Measurements from ENCODE around the gene SNX8. TPM values are rescaled to one million over a fixed set of nuclear protein-coding genes. Genes with fewer than 3 reads are reported as not detected.

SNX8 gene
- total RNA-seq, 2 experiments from 2014 or later, result 12.1 to 42.0 TPM

DNA sequence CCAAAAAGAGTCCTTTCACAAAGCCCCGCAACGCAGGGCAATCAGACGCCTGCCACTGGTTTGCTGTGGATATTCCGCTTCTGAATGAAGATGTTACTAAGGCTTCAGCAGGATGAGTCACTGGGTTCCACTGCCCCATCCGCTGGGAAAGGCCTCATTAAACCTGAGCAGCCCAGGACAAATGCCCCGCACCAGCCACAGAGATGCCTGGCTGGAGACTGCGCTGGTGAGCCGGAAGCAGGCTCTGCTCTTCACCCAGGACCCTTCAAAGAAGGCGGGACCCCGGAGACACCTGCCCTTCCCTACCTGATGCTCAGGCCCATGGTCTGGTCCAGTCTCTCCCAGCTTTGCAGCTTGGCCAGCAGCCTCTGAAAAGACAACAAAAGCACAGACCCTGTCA, 101.3 kb downstream of the SNX8 start:
- no peaks in the 10 kb centered on the region for H3K4me1 ChIP-seq (ENCODE audit: insufficient read depth, low read length, poor library complexity, severe bottlenecking)
- no peaks in the 10 kb centered on the region for H4K20me1 ChIP-seq (ENCODE audit: insufficient read depth, low read length)
- H3K4me3 ChIP-seq (ENCODE audit: low read depth, low read length, poor library complexity, severe bottlenecking), result no peak overlapping the region
- no peaks in the 10 kb centered on the region for H3K9me2 ChIP-seq (ENCODE audit: insufficient read depth, low read length)
- H3K9me3 ChIP-seq (ENCODE audit: low read length), result no peaks in the 10 kb centered on the region
- ChIA-PET POLR2A (no interaction called here), CTCF (ENCODE audit: unreplicated experiment) (no interaction called here)
- BruUV-seq (replicated peaks), result no TSS peak
- TF ChIP-seq, protein P1, sequence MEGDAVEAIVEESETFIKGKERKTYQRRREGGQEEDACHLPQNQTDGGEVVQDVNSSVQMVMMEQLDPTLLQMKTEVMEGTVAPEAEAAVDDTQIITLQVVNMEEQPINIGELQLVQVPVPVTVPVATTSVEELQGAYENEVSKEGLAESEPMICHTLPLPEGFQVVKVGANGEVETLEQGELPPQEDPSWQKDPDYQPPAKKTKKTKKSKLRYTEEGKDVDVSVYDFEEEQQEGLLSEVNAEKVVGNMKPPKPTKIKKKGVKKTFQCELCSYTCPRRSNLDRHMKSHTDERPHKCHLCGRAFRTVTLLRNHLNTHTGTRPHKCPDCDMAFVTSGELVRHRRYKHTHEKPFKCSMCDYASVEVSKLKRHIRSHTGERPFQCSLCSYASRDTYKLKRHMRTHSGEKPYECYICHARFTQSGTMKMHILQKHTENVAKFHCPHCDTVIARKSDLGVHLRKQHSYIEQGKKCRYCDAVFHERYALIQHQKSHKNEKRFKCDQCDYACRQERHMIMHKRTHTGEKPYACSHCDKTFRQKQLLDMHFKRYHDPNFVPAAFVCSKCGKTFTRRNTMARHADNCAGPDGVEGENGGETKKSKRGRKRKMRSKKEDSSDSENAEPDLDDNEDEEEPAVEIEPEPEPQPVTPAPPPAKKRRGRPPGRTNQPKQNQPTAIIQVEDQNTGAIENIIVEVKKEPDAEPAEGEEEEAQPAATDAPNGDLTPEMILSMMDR (conservative IDR thresholded peaks at IDR 0.05; ENCODE audit: low read length), result no peak
- no peak for TF ChIP-seq EZH2phosphoT487 (IDR thresholded peaks at IDR 0.05; ENCODE audit: borderline replicate concordance, low read depth, low read length)
- intact Hi-C loops (cut with micrococcal nuclease; ENCODE audit: unreplicated experiment), result no loop called here
- H3K27ac ChIP-seq (ENCODE audit: low read depth, low read length, poor library complexity, severe bottlenecking), result no peak overlapping the region
- H3K36me3 ChIP-seq (ENCODE audit: insufficient read depth, low read length), result peaks cover 89% of the 10 kb centered on the region
- no peak overlapping the region for H3K4me2 ChIP-seq (ENCODE audit: low read length)
- no peak overlapping the region for H2AFZ ChIP-seq (ENCODE audit: low read length)
- DNase-seq (ENCODE audit: low spot score), result no peak
- no peaks in the 10 kb centered on the region for H3K79me2 ChIP-seq (ENCODE audit: insufficient read depth, low read depth, low read length)

DNA sequence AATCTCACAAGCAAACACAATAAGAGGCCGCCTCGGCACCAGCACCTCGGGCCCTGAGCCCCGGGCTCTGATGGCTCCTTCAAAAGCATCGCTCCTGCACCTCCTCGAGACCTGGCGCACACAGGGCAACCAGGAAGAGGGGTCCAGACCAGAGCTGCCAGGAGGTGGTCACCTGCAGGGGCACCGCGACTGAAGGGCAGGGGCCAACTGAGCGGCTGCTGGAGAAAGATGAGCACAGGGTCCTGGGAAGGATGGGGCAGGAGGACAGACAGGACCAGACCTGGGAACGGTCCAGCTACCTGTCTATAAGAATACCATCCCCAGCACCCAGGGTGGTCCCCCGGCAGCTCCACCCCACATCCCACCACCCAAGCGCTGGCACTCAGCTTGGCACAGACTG, 102.3 kb downstream of the SNX8 start:
- peaks cover 88% of the 10 kb centered on the region for H3K36me3 ChIP-seq (ENCODE audit: insufficient read depth, low read length)

DNA sequence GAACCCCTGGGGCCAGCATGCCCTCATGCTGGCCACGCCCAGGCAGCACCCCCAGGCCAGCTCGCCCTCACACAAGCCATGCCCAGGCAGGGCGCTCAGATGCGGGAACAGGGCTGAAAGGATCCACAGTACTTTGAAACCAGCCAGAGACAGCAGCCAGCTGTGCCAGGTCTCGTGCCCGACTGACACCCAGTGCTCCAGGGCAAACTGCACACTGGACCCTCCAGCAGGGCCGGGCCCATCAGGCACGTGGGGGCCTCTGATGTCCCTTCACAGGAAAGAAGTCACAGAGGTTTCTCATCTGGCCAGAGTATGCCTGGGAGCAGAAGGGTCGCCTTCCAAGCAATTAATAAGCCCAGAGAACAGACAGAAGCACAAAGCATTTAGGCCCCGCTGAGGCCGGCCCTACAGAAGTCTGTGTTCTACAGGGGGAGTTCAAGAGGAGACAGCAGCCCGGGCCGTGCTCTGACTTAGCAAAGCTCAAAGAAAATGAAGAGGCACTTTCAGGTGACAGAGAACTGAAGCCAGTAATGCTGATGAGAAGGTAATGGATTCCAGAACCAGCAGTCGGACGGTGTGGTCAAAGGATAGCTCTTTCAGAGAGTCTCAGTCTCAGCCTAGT, 102.9 kb downstream of the SNX8 start:
- intact Hi-C loops (cut with micrococcal nuclease; ENCODE audit: unreplicated experiment), result no loop called here
- CTCF ChIA-PET (ENCODE audit: unreplicated experiment), result interaction anchor here (0.9 kb wide), 1 partner anchor 112 kb away, joined by 3 read pairs; no protein-coding TSS in a partner anchor
- no peak for TF ChIP-seq EZH2phosphoT487 (IDR thresholded peaks at IDR 0.05; ENCODE audit: borderline replicate concordance, low read depth, low read length)
- TF ChIP-seq, protein P1 (conservative IDR thresholded peaks at IDR 0.05; ENCODE audit: low read length), result no peak

More for the DNA sequence above, 102.3 kb downstream of the SNX8 start:
- no peaks in the 10 kb centered on the region for H4K20me1 ChIP-seq (ENCODE audit: insufficient read depth, low read length)
- no peaks in the 10 kb centered on the region for H3K4me1 ChIP-seq (ENCODE audit: insufficient read depth, low read length, poor library complexity, severe bottlenecking)
- no peak overlapping the region for H3K27ac ChIP-seq (ENCODE audit: low read depth, low read length, poor library complexity, severe bottlenecking)
- TF ChIP-seq, protein P1 (conservative IDR thresholded peaks at IDR 0.05; ENCODE audit: low read length), result no peak
- no peak for TF ChIP-seq EZH2phosphoT487 (IDR thresholded peaks at IDR 0.05; ENCODE audit: borderline replicate concordance, low read depth, low read length)
- no peaks in the 10 kb centered on the region for H3K9me3 ChIP-seq (ENCODE audit: low read length)
- no peak for DNase-seq (ENCODE audit: low spot score)
- POLR2A ChIA-PET, result no interaction called here
- H3K9me2 ChIP-seq (ENCODE audit: insufficient read depth, low read length), result no peaks in the 10 kb centered on the region
- CTCF ChIA-PET (ENCODE audit: unreplicated experiment), result interaction anchor here (0.9 kb wide), 1 partner anchor 113 kb away, joined by 3 read pairs; no protein-coding TSS in a partner anchor
- BruUV-seq (replicated peaks), result no TSS peak
- no peaks in the 10 kb centered on the region for H3K79me2 ChIP-seq (ENCODE audit: insufficient read depth, low read depth, low read length)
- intact Hi-C loops (cut with micrococcal nuclease; ENCODE audit: unreplicated experiment), result no loop called here
- no peak overlapping the region for H2AFZ ChIP-seq (ENCODE audit: low read length)
- H3K4me3 ChIP-seq (ENCODE audit: low read depth, low read length, poor library complexity, severe bottlenecking), result no peak overlapping the region
- H3K4me2 ChIP-seq (ENCODE audit: low read length), result no peak overlapping the region

More for the DNA sequence above, 102.9 kb downstream of the SNX8 start:
- POLR2A ChIA-PET, result no interaction called here
- no peaks in the 10 kb centered on the region for H3K9me3 ChIP-seq (ENCODE audit: low read length)
- BruUV-seq (replicated peaks), result no TSS peak
- H3K36me3 ChIP-seq (ENCODE audit: insufficient read depth, low read length), result peaks cover 85% of the 10 kb centered on the region
- no peaks in the 10 kb centered on the region for H4K20me1 ChIP-seq (ENCODE audit: insufficient read depth, low read length)
- no peaks in the 10 kb centered on the region for H3K79me2 ChIP-seq (ENCODE audit: insufficient read depth, low read depth, low read length)
- H2AFZ ChIP-seq (ENCODE audit: low read length), result no peak overlapping the region
- no peak overlapping the region for H3K4me3 ChIP-seq (ENCODE audit: low read depth, low read length, poor library complexity, severe bottlenecking)
- H3K27ac ChIP-seq (ENCODE audit: low read depth, low read length, poor library complexity, severe bottlenecking), result no peak overlapping the region
- H3K4me1 ChIP-seq (ENCODE audit: insufficient read depth, low read length, poor library complexity, severe bottlenecking), result no peaks in the 10 kb centered on the region
- H3K4me2 ChIP-seq (ENCODE audit: low read length), result no peak overlapping the region
- no peaks in the 10 kb centered on the region for H3K9me2 ChIP-seq (ENCODE audit: insufficient read depth, low read length)
- DNase-seq (ENCODE audit: low spot score), result no peak

Data from OCI-LY7 (cell line).